ENCODE measurements around the gene ERCC4.

Gene ERCC4

DNA sequence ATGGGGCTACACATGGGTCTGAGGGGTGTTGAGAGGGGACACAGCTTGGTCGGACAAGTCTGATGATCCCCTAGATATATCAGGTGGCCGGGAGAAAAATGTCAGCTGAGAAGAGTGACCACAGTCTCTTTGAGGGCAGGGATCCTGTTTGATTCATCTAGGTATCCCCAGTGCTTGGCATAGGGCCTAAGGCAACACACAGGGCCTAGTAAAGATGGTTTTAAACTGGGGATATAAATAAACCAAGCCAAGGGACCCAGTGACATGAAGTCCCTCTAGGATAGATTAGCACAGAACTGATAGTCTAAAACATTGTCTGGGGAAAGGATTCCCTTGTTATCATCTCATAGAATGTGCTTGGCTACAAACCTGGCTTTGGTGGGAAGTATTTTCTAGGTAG lies 1.4 kb downstream of the ERCC4 start:
- Histone ChIP-seq H3K9ac (ENCODE audit: low read depth, low read length) (no peak overlapping the region), H3K9me3 (ENCODE audit: control insufficient read depth, insufficient read depth, low read length) (no peaks in the 10 kb centered on the region), H3K36me3 (ENCODE audit: insufficient read depth, low read length) (peaks cover 8% of the 10 kb centered on the region), H3K4me1 (ENCODE audit: insufficient read depth, low read length) (peaks cover 2% of the 10 kb centered on the region; the same call in 1 of the 2 replicates)

DNA sequence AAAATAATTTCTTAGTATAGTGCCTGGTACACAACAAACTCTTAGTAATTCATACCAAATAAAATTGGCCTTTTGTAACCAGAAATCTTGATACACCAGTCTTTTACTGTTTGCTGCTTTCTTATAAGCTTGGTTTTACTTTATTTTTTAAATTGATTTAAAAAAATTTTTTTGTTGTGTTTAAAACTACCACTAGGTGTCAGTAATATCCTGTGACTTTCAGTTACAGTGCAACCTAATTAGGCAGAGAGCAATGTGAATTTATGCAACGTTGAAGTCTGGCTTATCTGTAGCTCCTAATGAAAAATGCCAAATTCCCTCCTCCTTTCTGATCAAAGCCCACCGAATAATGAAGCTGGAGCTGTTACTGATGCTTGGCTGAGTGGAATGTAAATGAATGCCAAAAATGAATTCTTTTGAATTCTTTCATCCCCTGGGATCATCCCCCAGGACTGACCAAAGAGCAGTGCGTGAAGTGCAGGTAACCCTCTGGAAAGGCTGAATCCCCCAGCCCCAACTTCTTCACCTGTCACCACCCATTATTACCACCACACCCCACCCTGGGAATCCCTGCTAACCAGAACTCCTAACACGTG lies 3.8 kb downstream of the ERCC4 start:
- Histone ChIP-seq H3K4me1 (ENCODE audit: insufficient read depth, low read length) (peaks cover 2% of the 10 kb centered on the region; the same call in 1 of the 2 replicates), H3K9me3 (ENCODE audit: control insufficient read depth, insufficient read depth, low read length) (no peaks in the 10 kb centered on the region), H3K9ac (ENCODE audit: low read depth, low read length) (no peak overlapping the region), H3K36me3 (ENCODE audit: insufficient read depth, low read length) (peaks cover 13% of the 10 kb centered on the region)

DNA sequence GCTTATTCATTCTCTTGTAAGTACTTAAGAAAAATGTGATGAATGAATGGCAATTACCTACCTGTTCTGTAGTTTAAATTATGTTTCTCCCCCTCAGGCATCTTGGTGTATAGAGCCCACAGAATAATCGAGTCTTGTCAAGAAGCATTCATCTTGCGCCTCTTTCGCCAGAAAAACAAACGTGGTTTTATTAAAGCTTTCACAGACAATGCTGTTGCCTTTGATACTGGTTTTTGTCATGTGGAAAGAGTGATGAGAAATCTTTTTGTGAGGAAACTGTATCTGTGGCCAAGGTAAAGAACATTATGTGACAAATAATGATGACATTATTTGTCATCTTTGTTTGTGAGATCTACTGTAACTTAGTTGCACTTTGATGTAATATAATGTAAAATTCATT lies 6.5 kb downstream of the ERCC4 start:
- peaks cover 2% of the 10 kb centered on the region; the same call in 1 of the 2 replicates for H3K4me1 ChIP-seq (ENCODE audit: insufficient read depth, low read length)
- H3K9me3 ChIP-seq (ENCODE audit: control insufficient read depth, insufficient read depth, low read length) = no peaks in the 10 kb centered on the region
- no peak overlapping the region for H3K9ac ChIP-seq (ENCODE audit: low read depth, low read length)
- peaks cover 13% of the 10 kb centered on the region for H3K36me3 ChIP-seq (ENCODE audit: insufficient read depth, low read length)

DNA sequence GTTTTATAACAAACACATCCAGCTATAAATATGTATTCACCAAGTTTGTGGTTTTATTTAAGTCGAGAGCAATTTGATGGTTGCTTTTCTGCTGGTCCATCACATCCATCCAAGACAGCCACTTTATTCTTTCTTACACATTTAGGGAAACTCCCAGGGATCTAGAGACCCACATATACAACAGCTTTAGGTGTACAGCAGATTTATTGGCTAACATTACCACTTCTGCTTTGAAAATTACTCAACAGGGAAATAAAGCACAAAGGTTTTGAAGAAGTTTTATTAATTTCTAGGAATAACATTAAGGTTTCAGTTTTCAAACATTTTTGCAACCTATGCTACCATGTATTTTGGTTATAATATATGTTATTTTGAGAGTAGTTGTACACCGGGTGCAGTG lies 6.9 kb downstream of the ERCC4 start:
- Histone ChIP-seq H3K4me1 (ENCODE audit: insufficient read depth, low read length) (peaks cover 2% of the 10 kb centered on the region; the same call in 1 of the 2 replicates), H3K9me3 (ENCODE audit: control insufficient read depth, insufficient read depth, low read length) (no peaks in the 10 kb centered on the region), H3K9ac (ENCODE audit: low read depth, low read length) (no peak overlapping the region), H3K36me3 (ENCODE audit: insufficient read depth, low read length) (peaks cover 13% of the 10 kb centered on the region)

DNA sequence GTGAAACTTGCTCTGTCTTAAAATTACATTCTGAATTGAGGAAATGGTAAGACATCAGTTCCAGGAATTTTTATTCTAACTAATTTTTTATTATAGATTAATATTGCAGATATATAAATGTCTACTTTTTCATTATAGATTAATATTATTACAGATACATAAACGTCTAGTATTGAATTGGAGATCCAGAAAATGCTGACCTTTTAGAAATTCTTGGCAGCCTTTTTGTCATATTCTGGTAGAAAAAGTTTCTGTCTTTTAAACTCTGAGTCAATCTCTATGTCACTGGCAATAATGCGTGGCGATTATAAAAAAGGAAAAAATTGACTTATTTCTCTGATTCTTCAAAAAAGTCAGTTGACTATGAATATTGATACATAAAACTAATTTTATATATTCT lies 8.7 kb downstream of the ERCC4 start:
- H3K9me3 ChIP-seq (ENCODE audit: control insufficient read depth, insufficient read depth, low read length) = no peaks in the 10 kb centered on the region

DNA sequence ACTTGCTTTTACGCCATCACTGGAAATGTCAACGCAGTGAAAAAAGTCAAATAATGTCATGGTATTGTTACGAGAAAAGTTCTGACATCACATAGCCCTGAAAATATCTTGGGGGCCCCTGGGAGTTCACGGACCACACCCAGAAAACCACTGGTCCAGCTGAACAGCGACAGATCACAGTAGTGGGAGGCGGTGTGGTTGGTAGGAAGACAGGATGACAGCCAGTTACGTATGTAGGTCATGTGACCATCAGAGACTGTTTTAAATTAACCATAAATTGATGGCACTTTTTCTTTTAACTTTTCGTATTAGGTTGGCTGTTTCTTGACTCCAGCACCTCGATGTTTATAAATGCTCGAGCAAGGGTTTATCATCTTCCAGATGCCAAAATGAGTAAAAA lies 11.9 kb downstream of the ERCC4 start:
- no peaks in the 10 kb centered on the region for H3K4me1 ChIP-seq (ENCODE audit: insufficient read depth, low read length)
- H3K36me3 ChIP-seq (ENCODE audit: insufficient read depth, low read length) = peaks cover 9% of the 10 kb centered on the region
- H3K9ac ChIP-seq (ENCODE audit: low read depth, low read length) = no peak overlapping the region
- H3K9me3 ChIP-seq (ENCODE audit: control insufficient read depth, insufficient read depth, low read length) = no peaks in the 10 kb centered on the region

More for the DNA sequence above, 8.7 kb downstream of the ERCC4 start:
- Histone ChIP-seq H3K4me1 (ENCODE audit: insufficient read depth, low read length) (peaks cover 2% of the 10 kb centered on the region; the same call in 1 of the 2 replicates), H3K9ac (ENCODE audit: low read depth, low read length) (no peak overlapping the region), H3K36me3 (ENCODE audit: insufficient read depth, low read length) (peaks cover 13% of the 10 kb centered on the region)

DNA sequence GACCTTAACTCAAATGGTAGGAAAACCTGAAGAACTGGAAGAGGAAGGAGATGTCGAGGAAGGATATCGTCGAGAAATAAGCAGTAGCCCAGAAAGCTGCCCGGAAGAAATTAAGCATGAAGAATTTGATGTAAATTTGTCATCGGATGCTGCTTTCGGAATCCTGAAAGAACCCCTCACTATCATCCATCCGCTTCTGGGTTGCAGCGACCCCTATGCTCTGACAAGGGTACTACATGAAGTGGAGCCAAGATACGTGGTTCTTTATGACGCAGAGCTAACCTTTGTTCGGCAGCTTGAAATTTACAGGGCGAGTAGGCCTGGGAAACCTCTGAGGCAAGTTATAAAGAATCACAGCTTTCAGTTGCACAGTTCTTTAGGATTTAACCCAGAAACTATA lies 15.5 kb downstream of the ERCC4 start:
- no peaks in the 10 kb centered on the region for H3K4me1 ChIP-seq (ENCODE audit: insufficient read depth, low read length)
- peaks cover 15% of the 10 kb centered on the region for H3K36me3 ChIP-seq (ENCODE audit: insufficient read depth, low read length)
- no peak overlapping the region for H3K9ac ChIP-seq (ENCODE audit: low read depth, low read length)
- no peaks in the 10 kb centered on the region for H3K9me3 ChIP-seq (ENCODE audit: control insufficient read depth, insufficient read depth, low read length)

DNA sequence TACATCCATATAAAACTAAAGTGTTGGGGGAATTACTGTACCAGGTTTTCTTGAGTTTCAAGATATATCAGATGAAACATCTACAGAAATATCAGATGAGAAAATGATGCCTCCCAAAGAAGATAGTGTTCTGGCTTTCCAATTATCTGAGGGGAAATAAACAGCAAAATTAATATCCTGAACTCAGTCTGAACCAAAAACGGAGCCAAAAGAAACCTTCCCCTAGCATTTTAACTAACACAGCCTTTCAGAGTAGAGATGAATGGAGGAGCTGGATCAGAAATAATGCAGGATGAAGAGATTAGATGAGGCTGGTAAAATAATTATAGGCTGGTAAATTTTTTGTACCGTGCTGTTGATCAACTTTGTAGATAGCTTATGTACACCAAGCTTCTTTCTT lies 16.2 kb downstream of the ERCC4 start:
- Histone ChIP-seq H3K4me1 (ENCODE audit: insufficient read depth, low read length) (no peaks in the 10 kb centered on the region), H3K9me3 (ENCODE audit: control insufficient read depth, insufficient read depth, low read length) (no peaks in the 10 kb centered on the region), H3K36me3 (ENCODE audit: insufficient read depth, low read length) (peaks cover 15% of the 10 kb centered on the region), H3K9ac (ENCODE audit: low read depth, low read length) (no peak overlapping the region)

DNA sequence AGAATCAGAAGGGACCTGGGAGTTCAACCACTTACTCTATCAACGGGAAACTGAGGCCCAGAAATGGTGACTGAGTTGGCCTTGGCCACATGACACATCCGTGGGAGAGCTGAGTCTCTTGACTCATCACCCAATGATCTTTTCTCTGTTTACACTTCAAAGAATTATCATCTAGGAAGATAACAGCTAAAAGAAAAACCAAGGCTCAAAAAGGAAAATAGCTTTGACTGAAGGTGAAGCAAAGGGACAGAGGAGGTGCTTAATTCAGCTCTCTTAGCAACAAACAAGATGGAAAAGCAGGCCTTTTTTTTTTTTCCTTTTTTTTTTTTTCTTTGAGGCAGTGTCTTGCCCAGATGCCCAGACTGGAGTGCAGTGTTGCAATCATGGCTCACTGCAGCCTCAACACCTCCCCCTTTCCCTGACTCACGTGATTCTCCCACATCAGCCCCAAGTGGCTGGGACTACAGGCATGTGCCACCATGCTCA lies 16.7 kb downstream of the ERCC4 start:
- peaks cover 15% of the 10 kb centered on the region for H3K36me3 ChIP-seq (ENCODE audit: insufficient read depth, low read length)
- H3K9me3 ChIP-seq (ENCODE audit: control insufficient read depth, insufficient read depth, low read length) = no peaks in the 10 kb centered on the region
- no peaks in the 10 kb centered on the region for H3K4me1 ChIP-seq (ENCODE audit: insufficient read depth, low read length)
- no peak overlapping the region for H3K9ac ChIP-seq (ENCODE audit: low read depth, low read length)

DNA sequence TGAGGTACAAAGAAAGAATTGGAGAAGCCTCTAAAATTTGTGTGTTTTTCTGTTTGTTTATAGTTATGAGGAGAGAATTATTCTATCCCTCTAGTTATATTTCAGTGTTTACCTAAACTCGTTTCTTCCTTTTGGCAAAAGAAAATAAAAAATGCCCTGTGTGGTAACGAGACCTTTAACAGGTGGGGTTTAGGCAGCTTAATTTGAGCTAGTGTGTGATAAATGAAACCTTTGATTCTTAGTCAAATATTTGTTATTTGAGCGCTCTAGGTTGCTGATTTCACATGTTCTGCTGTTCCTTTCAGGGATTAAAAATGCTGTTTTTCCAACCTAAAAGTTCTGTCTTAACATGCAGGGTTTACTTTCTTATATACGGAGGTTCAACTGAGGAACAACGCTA lies 17.5 kb downstream of the ERCC4 start:
- Histone ChIP-seq H3K36me3 (ENCODE audit: insufficient read depth, low read length) (peaks cover 15% of the 10 kb centered on the region), H3K9ac (ENCODE audit: low read depth, low read length) (no peak overlapping the region), H3K9me3 (ENCODE audit: control insufficient read depth, insufficient read depth, low read length) (no peaks in the 10 kb centered on the region), H3K4me1 (ENCODE audit: insufficient read depth, low read length) (no peaks in the 10 kb centered on the region)

DNA sequence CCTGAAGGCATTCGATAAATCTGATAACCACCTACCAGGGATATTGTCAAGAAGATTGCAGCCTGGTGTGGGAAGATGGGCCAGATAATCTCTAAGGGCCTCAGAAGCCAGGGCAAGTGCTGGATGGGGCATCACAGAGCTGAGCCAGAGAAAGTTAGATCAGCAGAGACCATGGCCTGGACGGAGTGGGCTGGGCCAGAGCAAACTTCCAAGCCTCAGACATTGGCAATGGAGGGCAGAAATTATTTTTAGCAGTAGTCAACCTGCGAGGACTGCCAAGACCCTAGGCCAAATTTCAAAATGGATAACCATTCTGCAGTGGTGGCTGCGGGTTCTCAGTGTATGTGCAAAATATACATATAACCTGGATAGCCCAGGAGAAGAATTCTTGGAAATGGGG lies 18.5 kb downstream of the ERCC4 start:
- H3K36me3 ChIP-seq (ENCODE audit: insufficient read depth, low read length) = peaks cover 15% of the 10 kb centered on the region

DNA sequence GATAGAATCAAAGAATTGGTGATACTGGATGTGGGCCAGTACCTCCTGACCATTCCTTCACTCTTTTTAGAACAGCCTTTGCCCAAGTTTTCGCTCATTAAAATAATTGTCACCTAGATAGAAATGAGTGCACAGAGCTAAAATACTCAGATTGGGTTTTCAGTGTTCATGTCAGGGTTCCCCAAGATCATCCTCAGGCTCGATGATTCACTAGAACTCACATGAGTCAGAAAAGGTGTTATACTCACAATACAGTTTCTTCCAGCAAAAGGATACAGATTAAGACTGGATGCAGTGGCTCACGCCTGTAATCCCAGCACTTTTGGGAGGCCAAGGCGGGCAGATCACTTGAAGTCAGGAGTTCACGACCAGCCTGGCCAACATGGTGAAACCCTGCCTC lies 19.9 kb downstream of the ERCC4 start:
- peaks cover 15% of the 10 kb centered on the region for H3K36me3 ChIP-seq (ENCODE audit: insufficient read depth, low read length)
- no peaks in the 10 kb centered on the region for H3K4me1 ChIP-seq (ENCODE audit: insufficient read depth, low read length)
- H3K9ac ChIP-seq (ENCODE audit: low read depth, low read length) = no peak overlapping the region
- H3K9me3 ChIP-seq (ENCODE audit: control insufficient read depth, insufficient read depth, low read length) = no peaks in the 10 kb centered on the region

More for the DNA sequence above, 18.5 kb downstream of the ERCC4 start:
- Histone ChIP-seq H3K9me3 (ENCODE audit: control insufficient read depth, insufficient read depth, low read length) (no peaks in the 10 kb centered on the region), H3K4me1 (ENCODE audit: insufficient read depth, low read length) (no peaks in the 10 kb centered on the region), H3K9ac (ENCODE audit: low read depth, low read length) (no peak overlapping the region)

DNA sequence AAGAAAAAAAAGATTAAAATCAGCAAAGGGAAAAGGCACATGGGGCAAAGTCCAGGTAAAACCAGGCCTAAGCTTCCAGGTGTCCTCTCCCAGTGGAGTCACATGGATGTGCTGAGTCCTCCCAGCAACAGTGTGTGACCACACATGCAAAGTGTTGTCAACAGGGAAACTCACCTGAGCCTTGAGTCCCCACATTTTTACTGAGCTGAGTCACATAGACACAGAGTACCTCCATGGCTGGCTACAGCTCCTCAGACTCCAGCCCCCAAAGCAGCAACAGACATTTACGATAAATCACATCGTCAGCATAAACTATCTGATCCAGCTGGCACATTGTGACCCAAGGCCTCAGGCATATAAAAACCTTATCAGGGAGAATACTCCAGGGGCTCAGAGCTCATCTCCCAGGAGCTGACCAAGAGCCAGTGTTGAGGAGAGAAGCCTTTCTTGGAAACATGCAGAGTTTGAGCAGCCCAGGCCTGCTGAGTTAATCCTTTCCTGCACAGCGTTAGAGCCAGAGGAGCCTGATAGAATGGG lies 20.5 kb downstream of the ERCC4 start:
- Histone ChIP-seq H3K9ac (ENCODE audit: low read depth, low read length) (no peak overlapping the region), H3K36me3 (ENCODE audit: insufficient read depth, low read length) (peaks cover 15% of the 10 kb centered on the region), H3K9me3 (ENCODE audit: control insufficient read depth, insufficient read depth, low read length) (no peaks in the 10 kb centered on the region), H3K4me1 (ENCODE audit: insufficient read depth, low read length) (no peaks in the 10 kb centered on the region)

DNA sequence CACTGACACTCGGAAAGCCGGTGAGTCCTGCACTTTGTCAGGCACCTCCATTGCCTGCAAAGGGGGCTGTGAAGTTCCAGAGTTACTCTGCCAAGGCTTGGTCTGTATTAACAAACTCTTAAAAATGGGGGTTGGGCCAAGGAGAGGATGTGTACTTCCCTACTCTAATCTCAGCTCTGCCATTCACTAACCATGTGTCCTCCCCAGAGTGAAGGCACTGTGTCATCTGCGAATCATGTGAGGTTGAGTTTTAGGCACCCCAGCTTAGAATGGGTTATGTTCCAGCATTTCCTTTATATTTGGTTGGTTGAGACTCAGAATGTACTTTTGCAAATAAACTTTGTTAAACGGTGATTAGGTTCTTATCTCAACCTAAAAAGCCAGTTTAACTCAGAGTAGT lies 24.9 kb downstream of the ERCC4 start:
- no peaks in the 10 kb centered on the region for H3K9me3 ChIP-seq (ENCODE audit: control insufficient read depth, insufficient read depth, low read length)
- H3K9ac ChIP-seq (ENCODE audit: low read depth, low read length) = no peak overlapping the region
- H3K4me1 ChIP-seq (ENCODE audit: insufficient read depth, low read length) = no peaks in the 10 kb centered on the region
- peaks cover 6% of the 10 kb centered on the region; the same call in 1 of the 2 replicates for H3K36me3 ChIP-seq (ENCODE audit: insufficient read depth, low read length)

DNA sequence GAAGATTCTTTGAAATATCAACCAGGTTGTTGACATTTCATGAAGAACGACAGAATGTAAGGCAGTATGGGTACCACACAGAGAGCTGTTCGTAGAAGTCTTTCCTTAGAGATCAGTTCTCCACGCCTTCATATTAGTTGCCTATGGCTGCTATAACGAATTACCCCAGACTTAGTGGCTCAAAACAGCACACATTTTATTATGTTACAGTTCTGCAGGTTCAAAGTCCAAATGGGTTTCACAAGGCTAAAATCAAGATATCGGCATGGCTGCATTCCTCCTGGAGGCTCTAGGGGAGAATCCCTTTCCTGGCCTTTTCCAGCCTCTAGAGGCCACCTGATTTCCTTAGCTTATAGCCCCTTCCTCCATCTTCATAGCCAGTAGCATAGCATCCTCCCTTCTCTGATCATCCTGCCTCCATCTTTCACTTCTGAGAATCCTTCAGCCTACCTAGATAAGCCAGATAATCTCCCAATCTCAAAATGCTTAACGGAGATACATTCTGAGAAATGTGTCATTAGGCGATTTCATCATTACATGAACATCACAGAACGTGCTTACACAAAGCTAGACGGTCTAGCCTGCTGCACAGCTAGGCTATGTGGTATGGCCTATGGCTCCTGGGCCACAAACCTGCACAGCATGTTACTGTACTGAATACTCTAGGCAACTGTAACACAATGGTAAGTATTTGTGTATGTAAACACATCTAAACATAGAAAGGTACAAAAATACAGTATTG lies 26.0 kb downstream of the ERCC4 start:
- Histone ChIP-seq H3K9ac (ENCODE audit: low read depth, low read length) (no peak overlapping the region), H3K9me3 (ENCODE audit: control insufficient read depth, insufficient read depth, low read length) (no peaks in the 10 kb centered on the region), H3K4me1 (ENCODE audit: insufficient read depth, low read length) (no peaks in the 10 kb centered on the region), H3K36me3 (ENCODE audit: insufficient read depth, low read length) (peaks cover 6% of the 10 kb centered on the region; the same call in 1 of the 2 replicates)
